Astrocyte of the spinal cord (primary cell): ENCODE measurements around the gene ECSCR.

ENCODE experiments used
- DNase-seq: peaks from one replicate; pipeline ENCODE4 v3.0.0; 2011; ENCODE audit warnings: low read depth, low spot score
- H3K4me3 ChIP-seq: 2 replicates; pipeline ENCODE4 v1.5.1; 2011; ENCODE audit warnings: low read depth, mild to moderate bottlenecking, low read length, moderate library complexity
- CTCF ChIP-seq: IDR thresholded peaks from 2 replicates; pipeline ENCODE4 v1.5.1; 2012; ENCODE audit warnings: low read depth, mild to moderate bottlenecking, low read length, inconsistent platforms
- in situ Hi-C: cut with HindIII; loops from 2 replicates; pipeline ENCODE4 v1.10.0; 2017; ENCODE audit warnings: low sequenced_read_pairs

The ECSCR gene

GRCh38 chr5:139453683-139454567 is 8.6 kb downstream of the ECSCR start:
- TF ChIP-seq CTCF = no peak
- no peak overlapping the region for H3K4me3 ChIP-seq
- no peak for DNase-seq
- in situ Hi-C loops = no loop called here

- TF ChIP-seq CTCF = no peak
- H3K4me3 ChIP-seq = no peak overlapping the region
- in situ Hi-C loops = no loop called here
- no peak for DNase-seq
These were observed 10.5 kb downstream of the ECSCR start for GRCh38 chr5:139451878-139452660.

- DNase-seq = no peak
- H3K4me3 ChIP-seq = no peak overlapping the region
- no peak for TF ChIP-seq CTCF
- in situ Hi-C loops = no loop called here
These were observed 11.4 kb downstream of the ECSCR start for GRCh38 chr5:139451176-139451575.

- no peak for TF ChIP-seq CTCF
- DNase-seq = peak; percentile 17
- H3K4me3 ChIP-seq = no peak overlapping the region
- in situ Hi-C loops = no loop called here
These were observed 15.4 kb downstream of the ECSCR start for GRCh38 chr5:139446956-139447779.

GRCh38 chr5:139445325-139446170 is 17.0 kb downstream of the ECSCR start:
- in situ Hi-C loops = no loop called here
- no peak overlapping the region for H3K4me3 ChIP-seq
- no peak for TF ChIP-seq CTCF
- DNase-seq = peak; percentile 74
